Measurements from ENCODE around the gene ERC2. TPM values are rescaled to one million over a fixed set of nuclear protein-coding genes. Genes with fewer than 3 reads are reported as not detected.

ERC2 gene
- total RNA-seq, 3 donors from 2014 or later: 0.64 to 7.3 (median 1.3) TPM

DNA sequence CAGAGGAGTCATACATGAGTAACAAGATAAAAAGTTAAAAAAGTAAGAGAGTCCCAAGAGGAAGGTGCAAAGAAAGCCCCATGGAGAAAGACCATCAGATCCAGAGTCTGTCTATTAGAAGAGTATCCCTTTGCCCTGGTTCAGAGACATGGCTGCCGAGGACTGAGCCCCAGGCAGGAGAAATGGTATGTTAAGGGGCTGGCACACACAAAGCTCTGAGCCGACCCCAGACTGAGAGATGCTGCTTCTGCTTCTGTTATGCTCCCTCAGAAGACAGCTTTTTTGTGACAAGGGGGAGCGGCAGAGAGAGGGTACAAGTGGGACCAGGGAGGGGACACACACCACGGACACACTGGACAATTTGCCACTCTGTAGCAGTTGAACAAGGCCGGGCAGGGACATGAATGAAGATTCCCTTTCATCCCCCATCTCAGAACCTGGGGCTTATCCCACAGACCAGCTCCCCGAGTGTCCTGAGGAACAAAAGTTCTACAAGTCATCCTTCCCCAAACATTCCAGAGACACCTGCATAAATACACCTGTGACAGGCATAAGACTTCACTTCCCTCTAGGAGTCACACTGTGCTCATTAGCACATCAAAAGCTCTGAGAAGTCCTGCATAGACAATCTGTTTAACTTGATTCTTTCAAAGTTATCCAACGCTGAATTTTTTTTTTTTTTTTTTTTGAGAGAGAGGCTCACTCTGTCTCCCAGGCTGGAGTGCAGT, 819.5 kb downstream of the ERC2 start:
- intact Hi-C loops (cut with DNase I; ENCODE audit: low total_unique reads): no loop called here

GRCh38 chr3:55647670-55648069, 820.6 kb downstream of the ERC2 start:
- Histone ChIP-seq H3K36me3 (no peaks in the 10 kb centered on the region), H3K4me3 (no peak overlapping the region), H3K27ac (no peak overlapping the region), H3K9me3 (no peaks in the 10 kb centered on the region), H3K27me3 (no peaks in the 10 kb centered on the region), H3K4me1 (no peaks in the 10 kb centered on the region)
- TF ChIP-seq POLR2AphosphoS5 (IDR thresholded peaks at IDR 0.05) (no peak), CTCF (IDR thresholded peaks at IDR 0.05) (no peak), POLR2A (IDR thresholded peaks at IDR 0.05) (no peak)
- intact Hi-C loops (cut with DNase I; ENCODE audit: low total_unique reads): no loop called here
- no peak for DNase-seq (ENCODE audit: low spot score in 2 of 2)

More for the DNA sequence above, 819.5 kb downstream of the ERC2 start:
- H3K36me3 ChIP-seq: no peaks in the 10 kb centered on the region
- H3K27ac ChIP-seq: no peak overlapping the region
- no peaks in the 10 kb centered on the region for H3K27me3 ChIP-seq
- H3K9me3 ChIP-seq: no peaks in the 10 kb centered on the region
- H3K4me3 ChIP-seq: no peak overlapping the region
- no peaks in the 10 kb centered on the region for H3K4me1 ChIP-seq
- no peak for DNase-seq (ENCODE audit: low spot score in 2 of 2)
- TF ChIP-seq POLR2AphosphoS5 (IDR thresholded peaks at IDR 0.05): no peak
- no peak for TF ChIP-seq CTCF (IDR thresholded peaks at IDR 0.05)
- TF ChIP-seq POLR2A (IDR thresholded peaks at IDR 0.05): no peak

DNA sequence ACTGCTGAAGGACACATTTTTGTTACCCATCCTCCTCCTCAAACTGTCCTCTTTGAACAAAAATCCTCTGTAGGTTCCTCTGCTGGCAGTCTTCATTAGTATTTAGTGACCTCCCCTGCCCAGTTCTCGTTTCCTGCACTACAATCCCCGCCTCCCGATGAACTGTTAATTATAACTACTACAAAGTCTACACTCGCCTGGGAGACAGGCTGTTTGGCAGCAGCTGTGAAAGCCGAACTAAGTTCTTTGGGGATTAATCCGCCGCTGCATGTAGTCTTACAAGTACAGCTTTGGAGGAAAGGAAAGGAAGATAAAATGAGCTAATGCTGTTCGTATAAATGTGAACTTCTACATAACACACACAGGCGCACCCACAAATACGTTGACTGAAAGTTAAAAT, 821.2 kb downstream of the ERC2 start:
- Histone ChIP-seq H3K4me3 (no peak overlapping the region), H3K27me3 (no peaks in the 10 kb centered on the region), H3K9me3 (no peaks in the 10 kb centered on the region), H3K4me1 (no peaks in the 10 kb centered on the region), H3K27ac (no peak overlapping the region), H3K36me3 (no peaks in the 10 kb centered on the region)
- TF ChIP-seq CTCF (IDR thresholded peaks at IDR 0.05) (no peak), POLR2AphosphoS5 (IDR thresholded peaks at IDR 0.05) (no peak), POLR2A (IDR thresholded peaks at IDR 0.05) (no peak)
- intact Hi-C loops (cut with DNase I; ENCODE audit: low total_unique reads): no loop called here
- DNase-seq (ENCODE audit: low spot score in 2 of 2): no peak

DNA sequence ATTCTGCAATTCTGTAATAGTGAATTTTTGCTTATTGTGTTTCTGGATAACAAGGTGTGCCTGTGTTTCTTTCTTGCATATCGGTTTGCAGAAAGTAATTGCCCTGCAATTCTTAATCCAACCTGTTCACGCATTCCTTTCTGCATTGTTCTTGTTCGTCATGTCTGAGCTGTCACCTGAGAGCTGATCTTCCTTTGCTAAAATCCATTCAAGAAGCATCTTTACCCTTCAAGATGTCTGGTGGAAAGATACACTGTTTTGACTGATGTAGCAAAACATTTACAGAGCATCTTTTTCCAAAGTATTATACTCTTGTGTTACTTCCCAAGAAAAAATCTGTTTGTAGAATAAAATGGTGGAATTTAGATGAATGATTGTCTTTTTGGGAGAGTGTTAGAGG, 822.1 kb downstream of the ERC2 start:
- TF ChIP-seq CTCF (IDR thresholded peaks at IDR 0.05): no peak
- H3K27me3 ChIP-seq: no peaks in the 10 kb centered on the region
- no peak overlapping the region for H3K27ac ChIP-seq
- H3K36me3 ChIP-seq: no peaks in the 10 kb centered on the region
- no peaks in the 10 kb centered on the region for H3K9me3 ChIP-seq
- H3K4me1 ChIP-seq: no peaks in the 10 kb centered on the region
- intact Hi-C loops (cut with DNase I; ENCODE audit: low total_unique reads): no loop called here
- no peak for DNase-seq (ENCODE audit: low spot score in 2 of 2)
- no peak overlapping the region for H3K4me3 ChIP-seq

- intact Hi-C loops (cut with DNase I; ENCODE audit: low total_unique reads): no loop called here
- Histone ChIP-seq H3K27me3 (no peaks in the 10 kb centered on the region), H3K36me3 (no peaks in the 10 kb centered on the region), H3K4me3 (no peak overlapping the region), H3K27ac (no peak overlapping the region), H3K9me3 (no peaks in the 10 kb centered on the region), H3K4me1 (no peaks in the 10 kb centered on the region)
- no peak for TF ChIP-seq CTCF (IDR thresholded peaks at IDR 0.05)
- no peak for TF ChIP-seq POLR2A (IDR thresholded peaks at IDR 0.05)
- no peak for TF ChIP-seq POLR2AphosphoS5 (IDR thresholded peaks at IDR 0.05)
- no peak for DNase-seq (ENCODE audit: low spot score in 2 of 2)
These were observed 822.8 kb downstream of the ERC2 start for GRCh38 chr3:55645422-55645821.

All from breast epithelium (tissue), 4 donors.